CD8-positive, alpha-beta memory T cell (primary cell): ENCODE data around the gene LRCH1. TPM values are rescaled to one million over a fixed set of nuclear protein-coding genes. Genes with fewer than 3 reads are reported as not detected.

Source experiments
- CTCF ChIA-PET: fragments of 350-600 bp; sonication (Branson Sonifier 250); formaldehyde crosslinking; loops from one replicate; lab custom pipeline; 2021; ENCODE audit warnings: antibody characterized with exemption; lab: Charles Lee
- POLR2A ChIA-PET: fragments of 350-600 bp; sonication (Branson Sonifier 250); formaldehyde crosslinking; loops from one replicate; lab custom pipeline; 2021; ENCODE audit warnings: antibody characterized with exemption; lab: Charles Lee
- DNase-seq, 5 donors: peaks; one replicate each; pipeline versions ENCODE4 v3.0.0 to v3.0.0-alpha.2; 2020 to 2022; ENCODE audit warnings: mixed read lengths in 1 of 5
- H3K27ac ChIP-seq: one replicate; pipeline ENCODE4 v1.7.0; 2013; ENCODE audit warnings: low read depth, mild to moderate bottlenecking, low read length, moderate library complexity
- H3K27me3 ChIP-seq: 2 replicates; pipeline ENCODE4 v1.7.0; 2013; ENCODE audit warnings: low read length, mild to moderate bottlenecking; ENCODE audit not compliant: insufficient read depth, poor library complexity, severe bottlenecking
- H3K36me3 ChIP-seq: 2 replicates; pipeline ENCODE4 v1.7.0; 2013; ENCODE audit warnings: mild to moderate bottlenecking, low read length, moderate library complexity; ENCODE audit not compliant: insufficient read depth
- H3K4me1 ChIP-seq: 2 replicates; pipeline ENCODE4 v1.7.0; 2013; ENCODE audit warnings: mild to moderate bottlenecking, low read length, moderate library complexity; ENCODE audit not compliant: insufficient read depth
- H3K4me3 ChIP-seq: 2 replicates; pipeline ENCODE4 v1.7.0; 2013; ENCODE audit warnings: mild to moderate bottlenecking, low read length
- H3K9me3 ChIP-seq: 2 replicates; pipeline ENCODE4 v1.7.0; 2013; ENCODE audit warnings: mild to moderate bottlenecking, low read length
- H3K27ac Mint-ChIP-seq, 8 donors: one replicate each; pipeline ENCODE4 v1.8.0; 2020 to 2021; ENCODE audit warnings: mixed read lengths in 8 of 8, mild to moderate bottlenecking in 6 of 8, inconsistent platforms in 3 of 8, moderate library complexity in 3 of 8
- H3K27me3 Mint-ChIP-seq, 2 donors: one replicate each; pipeline ENCODE4 v1.8.0; 2020 to 2021; ENCODE audit warnings: mixed read lengths in 2 of 2, mild to moderate bottlenecking in 1 of 2, moderate library complexity in 1 of 2
- H3K36me3 Mint-ChIP-seq, 3 donors: one replicate each; pipeline ENCODE4 v1.8.0; 2020 to 2021; ENCODE audit warnings: mixed read lengths in 3 of 3, inconsistent platforms in 1 of 3, mild to moderate bottlenecking in 1 of 3
- H3K4me1 Mint-ChIP-seq, 3 donors: one replicate each; pipeline ENCODE4 v1.8.0; 2020 to 2021; ENCODE audit warnings: mixed read lengths in 3 of 3, inconsistent platforms in 1 of 3, mild to moderate bottlenecking in 1 of 3
- H3K4me3 Mint-ChIP-seq, 7 donors: one replicate each; pipeline ENCODE4 v1.8.0; 2020 to 2021; ENCODE audit warnings: mixed read lengths in 7 of 7, mild to moderate bottlenecking in 6 of 7, moderate library complexity in 4 of 7, inconsistent platforms in 2 of 7
- H3K9me3 Mint-ChIP-seq, 5 donors: one replicate each; pipeline ENCODE4 v1.8.0; 2020 to 2022; ENCODE audit warnings: mixed read lengths in 5 of 5, mild to moderate bottlenecking in 3 of 5, moderate library complexity in 2 of 5, inconsistent platforms in 1 of 5
- polyA plus RNA-seq: library from polyadenylated mRNA; unstranded; fragments of 300-500 nt; fragmentation: Illumina TruSeq; gene quantifications from one replicate; pipeline ENCODE4 v1.2.3, GENCODE V29; 2021
- total RNA-seq, 2 experiments: library from RNA; stranded (reverse); gene quantifications; one replicate each; pipeline ENCODE4 v1.2.3, GENCODE V29; 2021

LRCH1 gene
- total and polyA plus RNA-seq, 3 experiments from 2014 or later, result 4.9 to 17.8 (median 16.7) TPM

GRCh38 chr13:46782066-46782465 lies 229.1 kb downstream of the LRCH1 start:
- H3K9me3 Mint-ChIP-seq, result no peaks in the 10 kb centered on the region
- CTCF ChIA-PET, result no interaction called here
- H3K27ac ChIP-seq, result no peak overlapping the region
- H3K4me3 Mint-ChIP-seq, result no peak overlapping the region
- POLR2A ChIA-PET, result no interaction called here
- H3K9me3 ChIP-seq, result no peaks in the 10 kb centered on the region
- no peaks in the 10 kb centered on the region for H3K4me1 ChIP-seq
- no peak overlapping the region for H3K4me3 ChIP-seq
- H3K36me3 Mint-ChIP-seq, result peaks cover 20 to 80% (median 23%) of the 10 kb centered on the region in 3 donors
- peaks cover 36% of the 10 kb centered on the region for H3K36me3 ChIP-seq
- H3K27me3 ChIP-seq, result no peaks in the 10 kb centered on the region
- peak overlapping the region in 1 of 8 donors; percentile 15 for H3K27ac Mint-ChIP-seq
- peaks cover 0 to 19% (median 7%) of the 10 kb centered on the region in 3 donors for H3K4me1 Mint-ChIP-seq
- DNase-seq, result no peak
- H3K27me3 Mint-ChIP-seq, result no peaks in the 10 kb centered on the region

GRCh38 chr13:46782691-46783090 lies 229.7 kb downstream of the LRCH1 start:
- H3K4me3 Mint-ChIP-seq, result no peak overlapping the region
- H3K27ac ChIP-seq, result no peak overlapping the region
- peak overlapping the region in 1 of 8 donors; percentile 27 for H3K27ac Mint-ChIP-seq
- no peaks in the 10 kb centered on the region for H3K4me1 ChIP-seq
- H3K27me3 ChIP-seq, result no peaks in the 10 kb centered on the region
- no peaks in the 10 kb centered on the region for H3K27me3 Mint-ChIP-seq
- peaks cover under 1 to 20% (median 7%) of the 10 kb centered on the region in 3 donors for H3K4me1 Mint-ChIP-seq
- H3K9me3 Mint-ChIP-seq, result no peaks in the 10 kb centered on the region
- H3K36me3 Mint-ChIP-seq, result peaks cover 20 to 79% (median 20%) of the 10 kb centered on the region in 3 donors
- no peak overlapping the region for H3K4me3 ChIP-seq
- ChIA-PET POLR2A (no interaction called here), CTCF (no interaction called here)
- no peak for DNase-seq
- H3K36me3 ChIP-seq, result peaks cover 36% of the 10 kb centered on the region
- H3K9me3 ChIP-seq, result no peaks in the 10 kb centered on the region

GRCh38 chr13:46783504-46783903 lies 230.5 kb downstream of the LRCH1 start:
- no peak overlapping the region for H3K27ac ChIP-seq
- no peak overlapping the region for H3K27ac Mint-ChIP-seq
- H3K36me3 Mint-ChIP-seq, result peaks cover 15 to 78% (median 21%) of the 10 kb centered on the region in 3 donors
- CTCF ChIA-PET, result no interaction called here
- H3K36me3 ChIP-seq, result peaks cover 36% of the 10 kb centered on the region
- no peaks in the 10 kb centered on the region for H3K27me3 Mint-ChIP-seq
- no peak overlapping the region for H3K4me3 Mint-ChIP-seq
- peaks cover 5 to 26% (median 13%) of the 10 kb centered on the region in 3 donors for H3K4me1 Mint-ChIP-seq
- no peaks in the 10 kb centered on the region for H3K9me3 ChIP-seq
- H3K27me3 ChIP-seq, result no peaks in the 10 kb centered on the region
- H3K4me1 ChIP-seq, result no peaks in the 10 kb centered on the region
- no peaks in the 10 kb centered on the region for H3K9me3 Mint-ChIP-seq
- no peak overlapping the region for H3K4me3 ChIP-seq
- no peak for DNase-seq
- POLR2A ChIA-PET, result no interaction called here

GRCh38 chr13:46795321-46795720 lies 242.4 kb downstream of the LRCH1 start:
- Histone ChIP-seq H3K27ac (no peak overlapping the region), H3K9me3 (no peaks in the 10 kb centered on the region), H3K36me3 (peaks cover 8% of the 10 kb centered on the region), H3K4me3 (no peak overlapping the region), H3K27me3 (no peaks in the 10 kb centered on the region), H3K4me1 (peaks cover 36% of the 10 kb centered on the region)
- ChIA-PET POLR2A (no interaction called here), CTCF (no interaction called here)
- Mint-ChIP-seq H3K4me3 (peak overlapping the region; percentile 55 to 97 (median 93)), H3K36me3 (peaks cover 5 to 23% (median 11%) of the 10 kb centered on the region in 3 donors), H3K4me1 (peaks cover 36 to 56% (median 51%) of the 10 kb centered on the region in 3 donors), H3K9me3 (no peaks in the 10 kb centered on the region), H3K27ac (peak overlapping the region in 2 of 8 donors; percentile 44 to 82), H3K27me3 (no peaks in the 10 kb centered on the region)
- no peak for DNase-seq

GRCh38 chr13:46796129-46796514 lies 243.2 kb downstream of the LRCH1 start:
- no peaks in the 10 kb centered on the region for H3K9me3 Mint-ChIP-seq
- H3K27me3 Mint-ChIP-seq, result no peaks in the 10 kb centered on the region
- no peaks in the 10 kb centered on the region for H3K27me3 ChIP-seq
- peak overlapping the region; percentile 91 for H3K4me3 ChIP-seq
- DNase-seq, result no peak
- ChIA-PET CTCF (interaction anchor here (1.1 to 1.6 kb wide), 2 partner anchors 11 to 245 kb away, joined by 3 to 4 read pairs; no protein-coding TSS in a partner anchor), POLR2A (interaction anchor here (1.0 kb wide), 1 partner anchor 243 kb away, joined by 3 read pairs; the partner anchor contains the start of gene LRCH1)
- H3K4me1 Mint-ChIP-seq, result peaks cover 36 to 52% (median 50%) of the 10 kb centered on the region in 3 donors
- no peaks in the 10 kb centered on the region for H3K9me3 ChIP-seq
- peaks cover 36% of the 10 kb centered on the region for H3K4me1 ChIP-seq
- H3K27ac ChIP-seq, result peak overlapping the region; percentile 78
- H3K27ac Mint-ChIP-seq, result peak overlapping the region; percentile 82 to 99 (median 94)
- peak overlapping the region; percentile 88 to 97 (median 94) for H3K4me3 Mint-ChIP-seq
- H3K36me3 Mint-ChIP-seq, result peaks cover 0 to 16% (median 6%) of the 10 kb centered on the region in 3 donors
- H3K36me3 ChIP-seq, result no peaks in the 10 kb centered on the region

- H3K27ac ChIP-seq, result peak within 1 kb of the TSS; percentile 78
- H3K27me3 ChIP-seq, result no peaks in the 10 kb centered on the region
- ChIA-PET CTCF (interaction anchor here (0.8 to 1.6 kb wide), 3 partner anchors 12 to 245 kb away, joined by 3 to 4 read pairs (median 3); no protein-coding TSS in a partner anchor), POLR2A (interaction anchor here (0.7 to 1.0 kb wide), 2 partner anchors 45 to 244 kb away, joined by 3 read pairs; partner anchors contain the start of gene LRCH1)
- no peaks in the 10 kb centered on the region for H3K9me3 ChIP-seq
- H3K4me3 ChIP-seq, result peak within 1 kb of the TSS; percentile 91
- DNase-seq, result peak; percentile 77 to 89 (median 86)
- Mint-ChIP-seq H3K4me1 (peaks cover 36 to 52% (median 50%) of the 10 kb centered on the region in 3 donors), H3K27ac (peak within 1 kb of the TSS; percentile 82 to 99 (median 96)), H3K4me3 (peak within 1 kb of the TSS; percentile 88 to 97 (median 94)), H3K36me3 (peaks cover 0 to 13% (median 6%) of the 10 kb centered on the region in 3 donors), H3K27me3 (no peaks in the 10 kb centered on the region), H3K9me3 (no peaks in the 10 kb centered on the region)
- no peaks in the 10 kb centered on the region for H3K36me3 ChIP-seq
- peaks cover 36% of the 10 kb centered on the region for H3K4me1 ChIP-seq
These were observed 243.8 kb downstream of the LRCH1 start, which contains the start of gene ESD for GRCh38 chr13:46796515-46797474. Gene ESD, minus strand, starts transcription at chr13:46797161. Its CDS starts 5,748 bp downstream, at chr13:46791413.

- POLR2A ChIA-PET, result interaction anchor here (0.7 kb wide), 1 partner anchor 46 kb away, joined by 3 read pairs; no protein-coding TSS in a partner anchor
These were observed 244.7 kb downstream of the LRCH1 start for GRCh38 chr13:46797501-46798237.

More at GRCh38 chr13:46797501-46798237, 244.7 kb downstream of the LRCH1 start:
- Histone ChIP-seq H3K27me3 (no peaks in the 10 kb centered on the region), H3K4me3 (peak overlapping the region; percentile 91), H3K4me1 (peaks cover 36% of the 10 kb centered on the region), H3K9me3 (no peaks in the 10 kb centered on the region), H3K36me3 (no peaks in the 10 kb centered on the region), H3K27ac (peak overlapping the region; percentile 78)
- Mint-ChIP-seq H3K27me3 (peaks cover 0 to 2% of the 10 kb centered on the region in 2 donors), H3K4me3 (peak overlapping the region; percentile 88 to 97 (median 94)), H3K4me1 (peaks cover 36 to 50% (median 48%) of the 10 kb centered on the region in 3 donors), H3K9me3 (no peaks in the 10 kb centered on the region), H3K36me3 (peaks cover 0 to 12% (median 6%) of the 10 kb centered on the region in 3 donors), H3K27ac (peak overlapping the region; percentile 82 to 99 (median 96))
- CTCF ChIA-PET, result interaction anchor here (0.8 to 1.6 kb wide), 2 partner anchors 12 to 246 kb away, joined by 3 to 4 read pairs; no protein-coding TSS in a partner anchor
- DNase-seq, result no peak
